Adrenal gland (tissue), 12 donors: ENCODE data around the gene EMC1. TPM values are rescaled to one million over a fixed set of nuclear protein-coding genes. Genes with fewer than 3 reads are reported as not detected.
"Not testable (repeated sequence)": the region's sequence is repeated elsewhere in the genome, so short reads cannot be mapped to it uniquely, and the experiment has no call there.

Experiments
- DNase-seq, 7 donors: peaks; one replicate each; pipeline ENCODE4 v3.0.0-alpha.2; 2019 to 2020
- H3K27ac ChIP-seq, 5 donors: fragments of 200-600 bp; sonication (generic) in 4 of 5; 1 replicate in 3 of 5; 2 replicates in 2 of 5; pipeline versions ENCODE4 v1.5.1 to v1.8.0; 2016 to 2020; ENCODE audit warnings: mild to moderate bottlenecking in 1 of 5
- H3K27me3 ChIP-seq: fragments of 200-600 bp; 2 replicates; pipeline ENCODE4 v1.8.0; 2021
- H3K36me3 ChIP-seq, 2 donors: fragments of 200-600 bp; replicated peaks in 1 of 2; 1 replicate in 1 of 2; 2 replicates in 1 of 2; pipeline versions ENCODE4 v1.5.1 to v1.8.0; 2018 to 2022
- H3K4me1 ChIP-seq, 2 donors: fragments of 200-600 bp; replicated peaks in 1 of 2; 1 replicate in 1 of 2; 2 replicates in 1 of 2; pipeline versions ENCODE4 v1.5.1 to v1.8.0; 2018 to 2021
- H3K4me3 ChIP-seq, 4 donors: fragments of 200-600 bp; sonication (generic) in 3 of 4; one replicate each; pipeline ENCODE4 v1.5.1; 2016 to 2018
- H3K9me3 ChIP-seq, 3 donors: fragments of 200-600 bp; sonication (generic) in 1 of 3; replicated peaks in 1 of 3; 1 replicate in 2 of 3; 2 replicates in 1 of 3; pipeline versions ENCODE4 v1.5.1 to v1.8.0; 2016 to 2021
- CTCF ChIP-seq, 6 experiments: fragments of 450-650 bp in 4 of 6; fragments of 200-600 bp in 2 of 6; sonication (generic) in 1 of 6; IDR thresholded peaks; 1 replicate in 5 of 6; 2 replicates in 1 of 6; pipeline versions ENCODE4 v1.5.1 to v1.8.0; 2016 to 2021; ENCODE audit warnings: antibody characterized with exemption in 6 of 6, mild to moderate bottlenecking in 2 of 6, moderate library complexity in 1 of 6
- POLR2A ChIP-seq, 2 donors: fragments of 450-650 bp; IDR thresholded peaks; one replicate each; pipeline ENCODE4 v1.6.1; 2017; ENCODE audit warnings: antibody characterized with exemption in 2 of 2, mild to moderate bottlenecking in 2 of 2, moderate library complexity in 1 of 2
- WGBS, 4 donors: extraction: QIAGEN DNeasy Blood & Tissue Kit in 2 of 4; methylation state at CpG; one replicate each; pipeline versions ENCODE4 v1.1.5 to v1.1.7; 2013 to 2017; 5-methylcytosine and 5-hydroxymethylcytosine counted together
- intact Hi-C, 2 donors: fragments of 100-400 bp; cut with DNase I; formaldehyde crosslinking; loops; one replicate each; pipeline versions ENCODE4 v1.14.1 to v1.15.0; 2022 to 2023
- polyA plus RNA-seq, 3 donors: library from polyadenylated mRNA; stranded (reverse); fragments of 200-250 nt in 2 of 3; fragments of 350-450 nt in 1 of 3; fragmentation: Illumina TruSeq in 1 of 3; extraction: RNeasy Lipid Tissue Mini Kit (QIAGEN cat#74804) in 1 of 3; gene quantifications; one replicate each; pipeline ENCODE4 v1.2.3, GENCODE V29; 2013 to 2014
- total RNA-seq, 9 donors: library from RNA; depleted of rRNA in 4 of 9; stranded (reverse); fragments of >200 nt in 4 of 9; fragments of 120-200 nt in 1 of 9; fragmentation: NEBNext Ultra II Directional in 1 of 9; extraction: Animal tissue kit (Norgen Biotek cat#: 25700) in 1 of 9; gene quantifications; one replicate each; pipeline versions ENCODE4 v1.1.0 to v1.2.4, GENCODE V29; 2013 to 2023
- donor health status: healthy with polysubstance abuse.
- donor health status: Bipolar disorder and iron deficiency.
- donor health status: DM: yes; HTN: yes; CAD: no.
- donor health status: DM: no; HTN: no; CAD: no.
- donor health status: DM: no; HTN: no; CAD: no.
- donor health status: DM: yes; HTN: yes; CAD: no.

EMC1 gene
- total and polyA plus RNA-seq, 12 donors = 8.9 to 64.8 (median 41.5) TPM

DNA sequence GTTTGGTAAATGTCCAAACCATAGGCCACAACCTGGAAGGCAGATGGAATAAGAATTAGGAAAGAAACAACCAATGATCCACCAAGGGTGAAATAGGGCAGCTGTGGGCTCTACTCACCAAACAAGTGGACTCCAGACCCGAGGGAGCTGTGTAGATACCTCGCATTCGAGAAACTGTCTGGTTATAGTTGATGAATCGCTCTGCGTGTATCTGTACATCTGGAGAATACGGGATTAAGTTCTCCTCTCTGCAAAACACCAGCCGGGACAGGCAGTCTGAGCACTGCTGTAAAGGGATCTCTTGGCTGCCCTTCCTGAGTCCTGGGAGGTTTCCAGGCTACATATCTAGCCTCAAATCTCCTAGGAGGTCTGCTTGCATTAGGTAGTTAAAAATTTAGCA lies 31.9 kb downstream of the EMC1 start:
- WGBS, 4 donors = 82 to 90% (median 85%) methylated on average over 6 to 7 of the region's 7 CpGs
- H3K27ac ChIP-seq = no peak overlapping the region
- H3K36me3 ChIP-seq = peaks cover 0 to 77% of the 10 kb centered on the region in 2 donors
- intact Hi-C loops = no loop called here
- no peak for TF ChIP-seq POLR2A (IDR thresholded peaks at IDR 0.05)
- TF ChIP-seq CTCF (IDR thresholded peaks at IDR 0.05) = no peak
- no peak for DNase-seq
- H3K4me3 ChIP-seq = no peak overlapping the region
- H3K27me3 ChIP-seq = no peaks in the 10 kb centered on the region
- no peaks in the 10 kb centered on the region for H3K4me1 ChIP-seq
- no peaks in the 10 kb centered on the region for H3K9me3 ChIP-seq

GRCh38 chr1:19216585-19216984 lies 34.7 kb downstream of the EMC1 start:
- DNase-seq, H3K27ac ChIP-seq, H3K4me3 ChIP-seq, H3K27me3 ChIP-seq, intact Hi-C loops, H3K9me3 ChIP-seq: not testable (repeated sequence)
- H3K36me3 ChIP-seq = peaks cover 0 to 49% of the 10 kb centered on the region in 2 donors
- WGBS, 4 donors = 94 to 97% (median 96%) methylated on average over 4 of the region's 4 CpGs
- peaks cover 0 to 14% of the 10 kb centered on the region in 2 donors for H3K4me1 ChIP-seq

GRCh38 chr1:19213580-19213979 lies 37.7 kb downstream of the EMC1 start:
- H3K27ac ChIP-seq = no peak overlapping the region
- peaks cover 13 to 30% of the 10 kb centered on the region in 2 donors for H3K4me1 ChIP-seq
- no peak overlapping the region for H3K4me3 ChIP-seq
- H3K27me3 ChIP-seq = no peaks in the 10 kb centered on the region
- no peak for TF ChIP-seq CTCF (IDR thresholded peaks at IDR 0.05)
- no peak for TF ChIP-seq POLR2A (IDR thresholded peaks at IDR 0.05)
- H3K9me3 ChIP-seq = no peaks in the 10 kb centered on the region
- WGBS, 4 donors = 94 to 100% (median 97%) methylated on average over 1 of the region's 1 CpG
- intact Hi-C loops = no loop called here
- H3K36me3 ChIP-seq = peaks cover 0 to 19% of the 10 kb centered on the region in 2 donors
- no peak for DNase-seq

DNA sequence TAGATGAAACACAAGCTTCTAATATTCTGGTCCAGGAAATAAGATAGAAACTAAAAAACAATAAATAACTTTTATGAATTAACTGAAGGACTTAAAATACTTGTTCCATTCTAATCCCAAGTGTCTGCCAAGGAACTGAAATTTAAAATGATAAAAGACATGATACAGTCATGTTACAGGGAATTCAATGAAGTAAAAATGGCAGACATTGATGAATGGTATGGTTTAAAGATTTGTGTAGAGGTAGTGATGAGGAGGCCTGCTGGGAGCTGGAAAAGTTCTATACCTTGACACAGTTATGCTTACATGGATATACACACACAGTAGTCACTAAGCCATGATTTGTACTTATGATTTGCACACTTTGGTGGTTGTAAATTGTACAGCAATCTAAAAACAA lies 39.2 kb downstream of the EMC1 start:
- Histone ChIP-seq H3K36me3 (peaks cover 0 to 6% of the 10 kb centered on the region in 2 donors), H3K27ac (no peak overlapping the region), H3K27me3 (no peaks in the 10 kb centered on the region), H3K4me1 (peaks cover 17 to 44% of the 10 kb centered on the region in 2 donors), H3K9me3 (no peaks in the 10 kb centered on the region), H3K4me3 (no peak overlapping the region)
- TF ChIP-seq CTCF (IDR thresholded peaks at IDR 0.05) (no peak), POLR2A (IDR thresholded peaks at IDR 0.05) (no peak)
- no peak for DNase-seq
- intact Hi-C loops = no loop called here

- H3K4me3 ChIP-seq = peak overlapping the region in 3 of 4 donors; percentile 69 to 94 (median 84)
- DNase-seq = no peak
- H3K27ac ChIP-seq = peak overlapping the region; percentile 88 to 98 (median 96)
- intact Hi-C loops = no loop called here
- H3K36me3 ChIP-seq = no peaks in the 10 kb centered on the region
- H3K27me3 ChIP-seq = no peaks in the 10 kb centered on the region
- 17 to 21% (median 20%) methylated on average over 12 of the region's 12 CpGs for WGBS, 4 donors
- TF ChIP-seq CTCF (IDR thresholded peaks at IDR 0.05) (no peak), POLR2A (IDR thresholded peaks at IDR 0.05) (no peak)
- H3K9me3 ChIP-seq = no peaks in the 10 kb centered on the region
- H3K4me1 ChIP-seq = peaks cover 17 to 54% of the 10 kb centered on the region in 2 donors
Observed at GRCh38 chr1:19210772-19211549, 40.4 kb downstream of the EMC1 start.
